ENCODE measurements around the gene DENND5B.
A peak's percentile ranks its signal among the peaks of the same experiment; 100 is the strongest.
"Not testable (repeated sequence)": the region's sequence is repeated elsewhere in the genome, so short reads cannot be mapped to it uniquely, and the experiment has no call there.

Gene DENND5B

DNA sequence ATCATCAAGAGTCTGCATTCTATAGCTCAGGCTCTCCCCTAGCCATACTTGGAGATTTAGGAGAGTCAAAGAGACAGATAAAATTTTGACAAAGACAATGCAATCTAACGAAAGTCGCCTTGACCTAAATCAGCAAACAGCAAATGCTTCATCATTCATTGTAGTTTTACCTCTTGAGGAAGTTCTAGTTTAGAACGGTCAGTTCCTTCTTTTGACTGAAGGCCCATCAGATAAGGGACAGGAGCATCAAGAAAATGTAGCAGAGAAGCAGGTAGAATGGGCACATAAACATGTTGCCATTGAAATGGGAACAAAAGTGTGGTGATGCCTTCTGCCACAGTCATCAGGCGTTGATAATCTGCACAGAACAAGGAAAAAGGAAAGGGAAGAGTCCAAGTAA, 130.9 kb downstream of the DENND5B start:
- DNase-seq = no peak

GRCh38 chr12:31456562-31456961, 134.4 kb downstream of the DENND5B start:
- DNase-seq = no peak

- no peak for DNase-seq
Observed at GRCh38 chr12:31444736-31445135, 146.2 kb downstream of the DENND5B start.

DNA sequence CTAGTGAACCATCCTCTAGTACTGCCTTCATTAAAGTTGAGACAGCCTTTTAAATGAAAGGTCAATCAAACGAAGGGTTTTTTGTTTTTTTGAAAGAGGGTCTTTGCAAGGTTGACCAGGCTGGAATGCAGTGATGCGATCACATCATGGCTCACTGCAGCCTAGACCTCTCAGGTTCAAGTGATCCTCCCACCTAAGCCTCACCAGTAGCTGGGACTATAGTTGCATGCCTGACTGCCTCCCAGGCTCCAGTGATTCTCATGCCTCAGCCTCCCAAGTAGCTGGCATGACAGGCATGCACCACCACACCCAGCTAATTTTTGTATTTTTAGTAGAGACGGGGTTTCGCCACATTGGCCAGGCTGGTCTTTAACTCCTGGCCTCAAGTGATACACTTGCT, 150.3 kb downstream of the DENND5B start:
- no peak for DNase-seq

DNA sequence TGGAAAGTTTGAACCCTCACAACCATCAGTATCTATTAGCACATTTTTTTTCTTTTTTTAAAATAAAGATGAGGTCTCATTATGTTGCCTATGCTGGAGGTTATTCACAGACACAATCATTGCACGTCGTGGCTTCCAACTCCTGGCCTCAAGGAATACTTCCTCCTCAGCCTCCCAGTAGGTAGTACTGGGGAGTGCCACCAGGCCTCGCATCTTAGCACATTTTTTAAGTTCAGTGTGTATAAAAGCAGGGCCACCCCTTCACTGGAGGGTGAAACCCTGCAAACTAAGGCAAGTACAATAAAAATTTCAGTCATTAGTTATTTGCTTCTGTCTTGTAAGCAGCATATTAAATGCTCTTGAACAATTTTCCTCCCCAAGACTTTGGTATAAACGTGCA, 150.8 kb downstream of the DENND5B start:
- DNase-seq = no peak

GRCh38 chr12:31431721-31432240, 159.2 kb downstream of the DENND5B start:
- DNase-seq = no peak

DNA sequence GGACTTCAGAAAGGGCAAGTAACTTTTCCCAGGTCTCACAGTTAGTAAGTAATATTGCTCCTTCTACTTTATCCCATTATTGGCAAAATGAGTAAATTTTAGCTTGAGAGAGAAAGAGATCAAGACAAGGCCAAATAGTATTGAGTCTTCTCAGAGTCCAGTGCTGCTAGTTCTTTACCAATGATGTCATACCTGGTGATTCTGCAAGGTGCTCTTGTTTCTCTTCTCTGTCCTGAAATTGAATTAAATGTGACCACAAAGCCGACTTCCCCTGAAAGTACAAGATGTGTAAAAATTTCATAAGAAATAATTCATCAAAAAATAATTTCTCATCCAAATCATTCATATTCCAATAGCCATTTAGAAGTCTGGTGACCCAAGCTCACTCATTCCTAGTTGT, 167.5 kb downstream of the DENND5B start:
- DNase-seq = no peak

GRCh38 chr12:31412292-31412801, 178.6 kb downstream of the DENND5B start:
- no peak for DNase-seq

- DNase-seq = no peak
Observed at GRCh38 chr12:31408763-31409162, 182.2 kb downstream of the DENND5B start.

- DNase-seq = no peak
Observed at GRCh38 chr12:31407562-31407961, 183.4 kb downstream of the DENND5B start.

- DNase-seq = no peak
Observed at GRCh38 chr12:31406345-31406744, 184.6 kb downstream of the DENND5B start.

- DNase-seq = no peak
Observed at GRCh38 chr12:31405021-31405420, 185.9 kb downstream of the DENND5B start.

DNA sequence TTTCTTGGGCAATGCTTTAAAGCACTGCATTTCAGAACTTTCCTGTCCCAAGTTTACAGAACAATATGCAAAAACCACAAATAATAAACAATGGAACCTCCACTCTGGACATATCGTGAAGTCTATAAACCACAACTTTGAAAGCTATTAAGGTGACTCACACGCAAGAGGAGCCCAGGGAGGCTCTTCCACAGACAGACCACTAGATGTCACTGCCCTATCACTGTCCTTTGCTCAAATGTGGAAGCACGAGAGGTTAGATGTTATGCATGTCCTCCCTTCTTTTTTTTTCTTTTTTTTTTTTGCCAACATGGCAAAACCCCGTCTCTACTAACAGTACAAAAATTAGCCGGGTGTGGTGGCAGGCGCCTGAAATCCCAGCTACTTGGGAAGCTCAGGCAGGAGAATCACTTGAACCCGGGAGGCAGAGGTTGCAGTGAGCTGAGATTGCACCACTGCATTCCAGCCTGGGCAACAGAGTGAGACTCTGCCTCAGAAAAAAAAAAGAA, 187.8 kb downstream of the DENND5B start:
- DNase-seq = peak; percentile 23

DNA sequence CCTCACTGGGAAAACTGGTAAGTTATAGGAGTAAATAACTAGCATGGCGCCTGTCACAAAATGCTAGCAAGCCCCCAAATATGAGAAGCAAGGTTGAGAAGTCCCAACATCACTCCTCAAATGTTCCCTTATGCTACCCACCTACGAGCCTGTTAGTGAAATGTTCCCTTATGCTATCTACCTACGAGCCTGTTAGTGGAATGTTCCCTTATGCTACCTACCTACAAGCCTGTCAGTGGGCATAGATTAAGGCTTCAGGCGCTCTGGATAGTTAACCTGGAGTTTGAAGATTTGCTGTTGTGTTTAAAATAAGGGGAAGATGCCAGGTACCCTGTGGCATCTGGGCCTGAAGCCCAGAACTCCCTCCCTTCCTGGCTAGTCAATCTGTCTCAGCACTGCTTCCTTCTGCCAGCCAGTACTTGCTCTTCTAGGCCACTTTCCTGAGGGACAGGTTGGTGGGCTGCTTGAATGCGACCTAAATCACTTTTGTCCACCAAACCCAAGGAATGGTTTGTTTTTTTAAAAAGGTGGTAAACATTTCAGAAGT, 197.9 kb downstream of the DENND5B start:
- no peak for DNase-seq

GRCh38 chr12:31390991-31391390, 199.9 kb downstream of the DENND5B start:
- no peak for DNase-seq

DNA sequence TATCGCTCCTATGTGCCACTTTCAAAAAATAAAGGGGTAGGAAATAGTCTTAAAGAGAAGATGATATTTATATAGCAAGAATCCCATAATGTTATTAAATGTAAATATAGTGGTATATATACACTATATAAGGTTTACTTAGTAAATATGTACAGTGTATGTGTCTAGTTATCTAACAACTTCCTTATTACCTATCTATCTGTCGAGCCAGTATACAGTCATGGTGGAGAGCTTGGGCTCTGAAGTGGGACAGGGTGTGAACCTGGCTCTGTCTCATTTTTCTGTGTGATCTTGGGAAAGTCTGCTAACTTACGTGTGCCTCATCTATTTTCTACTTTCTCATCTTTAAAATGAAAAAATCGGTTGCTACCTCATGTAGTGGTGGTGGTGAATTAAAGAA, 202.2 kb downstream of the DENND5B start:
- DNase-seq = no peak

DNA sequence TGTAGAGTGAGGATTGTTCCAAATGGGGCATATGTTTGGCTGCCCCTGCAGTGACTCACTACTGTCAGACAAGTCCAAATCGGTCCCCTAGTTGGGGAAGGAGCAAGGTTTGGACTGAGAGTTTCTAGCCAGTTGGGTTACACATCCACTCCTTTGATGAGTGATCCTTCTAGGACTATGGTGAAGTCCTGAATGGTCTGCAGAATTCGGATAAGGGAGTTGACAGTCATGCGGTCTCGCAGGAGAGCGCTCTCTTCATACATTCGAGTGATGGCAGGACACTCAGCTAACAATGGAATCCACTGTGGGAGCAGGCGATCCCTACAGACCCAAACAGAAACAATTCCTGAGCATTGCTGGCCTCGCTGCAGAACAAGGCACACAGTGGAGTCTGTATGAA, 203.5 kb downstream of the DENND5B start:
- DNase-seq = no peak

DNA sequence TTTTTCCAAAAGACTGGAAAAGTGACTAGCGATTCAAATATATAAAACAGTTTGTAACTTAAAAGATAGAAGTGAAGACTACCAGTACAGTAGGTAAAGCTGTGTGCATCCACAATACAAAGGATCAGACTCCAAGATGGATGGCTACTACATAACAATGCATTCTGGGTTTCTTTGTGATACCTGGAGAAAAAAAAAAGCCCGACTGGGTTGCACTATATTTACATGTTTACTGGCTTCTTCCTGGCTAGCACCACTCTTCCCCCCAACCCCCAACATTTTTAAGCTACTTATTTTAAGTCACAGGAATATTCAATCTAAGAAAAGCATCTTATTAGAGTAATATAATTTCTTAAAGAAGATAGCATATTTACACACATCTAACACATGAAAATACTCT, 203.9 kb downstream of the DENND5B start:
- DNase-seq = no peak

DNA sequence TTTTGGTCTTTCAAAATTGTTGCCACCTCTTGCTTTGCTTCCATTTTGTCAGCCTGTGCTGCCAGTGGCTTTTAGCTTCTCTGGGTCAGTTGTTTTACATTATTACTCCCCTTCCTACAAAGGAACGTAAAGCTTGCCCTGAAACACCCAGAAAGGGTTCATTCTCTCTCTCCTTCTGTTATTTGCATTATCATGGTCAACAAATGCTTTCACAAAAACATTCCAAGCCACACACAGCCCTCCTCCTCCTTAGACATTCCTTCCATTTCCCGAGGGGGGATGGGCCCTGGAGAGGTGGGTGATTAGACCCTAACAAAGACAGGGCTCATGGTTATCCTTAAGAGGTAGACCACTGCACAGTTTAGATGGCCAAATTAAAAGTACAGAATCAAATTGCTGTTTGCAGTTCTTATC, 204.6 kb downstream of the DENND5B start:
- no peak for DNase-seq

- DNase-seq = not testable (repeated sequence)
Observed at GRCh38 chr12:31377210-31377609, 213.7 kb downstream of the DENND5B start.

- not testable (repeated sequence) for DNase-seq
Observed at GRCh38 chr12:31375422-31375821, 215.5 kb downstream of the DENND5B start.

DNA sequence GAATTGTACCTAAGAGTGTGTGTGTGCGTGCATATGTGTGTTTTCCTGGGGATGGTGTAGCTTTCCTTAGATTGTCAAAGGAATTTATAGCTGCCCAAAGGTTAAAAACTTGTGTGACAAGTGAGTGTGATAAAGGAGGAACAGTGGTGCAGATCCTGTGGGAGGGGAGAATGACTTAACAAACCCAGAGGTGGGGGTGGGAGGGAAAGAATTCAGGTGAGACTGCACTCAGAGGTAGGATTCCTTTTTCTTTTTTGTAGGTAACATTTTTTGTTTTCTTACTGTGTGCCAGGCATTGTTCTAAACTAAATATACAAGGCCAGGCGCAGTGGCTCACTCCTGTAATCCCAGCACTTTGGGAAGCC, 219.7 kb downstream of the DENND5B start:
- no peak for DNase-seq

GRCh38 chr12:31370531-31371255, 220.2 kb downstream of the DENND5B start:
- no peak for DNase-seq

Data from stimulated activated naive CD4-positive, alpha-beta T cell treated with Interleukin-2 at 50 U/mL for 16 hours (primary cell).